H1 (cell line): ENCODE results near the gene ZNF746. TPM values are rescaled to one million over a fixed set of nuclear protein-coding genes. Genes with fewer than 3 reads are reported as not detected.

Source experiments
- CTCF ChIA-PET: fragments of 300-600 bp; sonication (Branson Sonifier 250); formaldehyde crosslinking; loops from one replicate; lab custom pipeline; 2021; ENCODE audit not compliant: partially characterized antibody; lab: Charles Lee
- POLR2A ChIA-PET: fragments of 300-600 bp; sonication (Branson Sonifier 250); formaldehyde crosslinking; loops from one replicate; lab custom pipeline; 2021; ENCODE audit warnings: inconsistent platforms; ENCODE audit not compliant: partially characterized antibody; lab: Charles Lee
- DNase-seq, 2 experiments: peaks; one replicate each; pipeline versions ENCODE4 v3.0.0 to v3.0.0-alpha.2; 2010 to 2022; ENCODE audit warnings: low spot score in 2 of 2, low read depth in 1 of 2, mixed read lengths in 1 of 2
- FAIRE-seq: peaks from 2 replicates; lab custom pipeline; 2011; peaks lifted over from hg19 to GRCh38; lab: Jason Lieb, UNC
- H2AFZ ChIP-seq: 2 replicates; pipeline ENCODE4 v1.8.1; 2012; ENCODE audit warnings: low read length, inconsistent platforms
- H2AK5ac ChIP-seq: 2 replicates; pipeline ENCODE4 v1.6.1; 2013; ENCODE audit warnings: low read depth, low read length
- H2BK120ac ChIP-seq: replicated peaks from 2 replicates; pipeline ENCODE3; 2013; ENCODE audit warnings: low read depth, low read length, inconsistent platforms
- H2BK12ac ChIP-seq: 2 replicates; pipeline ENCODE4 v1.6.1; 2013; ENCODE audit warnings: low read depth, low read length
- H2BK15ac ChIP-seq: 2 replicates; pipeline ENCODE4 v1.6.1; 2013; ENCODE audit warnings: low read length
- H2BK20ac ChIP-seq: 2 replicates; pipeline ENCODE4 v1.6.1; 2013; ENCODE audit warnings: low read length
- H2BK5ac ChIP-seq: 2 replicates; pipeline ENCODE4 v1.6.1; 2013; ENCODE audit warnings: low read depth, low read length
- H3K14ac ChIP-seq: 2 replicates; pipeline ENCODE4 v1.6.1; 2013; ENCODE audit warnings: inconsistent platforms; ENCODE audit not compliant: insufficient read length
- H3K18ac ChIP-seq: 2 replicates; pipeline ENCODE4 v1.6.1; 2013; ENCODE audit warnings: low read length; ENCODE audit errors: extremely low read depth
- H3K23ac ChIP-seq: 2 replicates; pipeline ENCODE4 v1.6.1; 2013; ENCODE audit warnings: inconsistent platforms; ENCODE audit not compliant: insufficient read length
- H3K23me2 ChIP-seq: 2 replicates; pipeline ENCODE4 v1.6.1; 2013; ENCODE audit warnings: low read depth, low read length
- H3K27ac ChIP-seq: 2 replicates; pipeline ENCODE4 v1.6.1; 2011; ENCODE audit warnings: low read depth, low read length, inconsistent platforms
- H3K27me3 ChIP-seq, 4 experiments: replicated peaks in 1 of 4; 1 replicate in 1 of 4; 2 replicates in 3 of 4; pipeline versions ENCODE4 v1.6.1 to v1.8.1; 2011 to 2013; ENCODE audit warnings: low read length in 3 of 4, mild to moderate bottlenecking in 3 of 4, inconsistent platforms in 2 of 4, mixed read lengths in 2 of 4, moderate library complexity in 1 of 4; ENCODE audit not compliant: control insufficient read depth in 3 of 4, insufficient read depth in 3 of 4; ENCODE audit errors: extremely low read depth in 1 of 4
- H3K36me3 ChIP-seq, 4 experiments: 2 replicates each; pipeline versions ENCODE4 v1.6.1 to v1.8.1; 2011 to 2013; ENCODE audit warnings: mild to moderate bottlenecking in 4 of 4, low read length in 3 of 4, moderate library complexity in 2 of 4, control low read depth in 1 of 4, inconsistent platforms in 1 of 4; ENCODE audit not compliant: insufficient read depth in 4 of 4, control insufficient read depth in 2 of 4
- H3K4ac ChIP-seq: replicated peaks from 2 replicates; pipeline ENCODE3; 2013; ENCODE audit warnings: low read length, low read depth, mixed read lengths, inconsistent platforms; ENCODE audit not compliant: insufficient read length
- H3K4me1 ChIP-seq, 4 experiments: replicated peaks in 1 of 4; 1 replicate in 1 of 4; 2 replicates in 3 of 4; pipeline versions ENCODE4 v1.6.1 to v1.8.1; 2011 to 2013; ENCODE audit warnings: low read length in 3 of 4, inconsistent platforms in 2 of 4, mixed read lengths in 1 of 4; ENCODE audit not compliant: insufficient read depth in 4 of 4, control insufficient read depth in 3 of 4
- H3K4me2 ChIP-seq, 2 experiments: 2 replicates each; pipeline versions ENCODE4 v1.6.1 to v1.8.1; 2011 to 2013; ENCODE audit warnings: low read depth in 2 of 2, low read length in 2 of 2, control low read depth in 1 of 2, inconsistent platforms in 1 of 2, mild to moderate bottlenecking in 1 of 2; ENCODE audit not compliant: insufficient read depth in 1 of 2
- H3K4me3 ChIP-seq, 4 experiments: fragments of 200-600, 300-600 bp in 1 of 4; sonication (generic), shearing (Covaris generic), sonication (Bioruptor Twin) in 1 of 4; 2 replicates each; pipeline versions ENCODE4 v1.5.1 to v1.8.1; 2011 to 2016; ENCODE audit warnings: low read length in 4 of 4, low read depth in 3 of 4, control low read depth in 2 of 4, inconsistent platforms in 2 of 4, mild to moderate bottlenecking in 2 of 4, mixed read lengths in 1 of 4, moderate library complexity in 1 of 4; ENCODE audit not compliant: insufficient read depth in 2 of 4; ENCODE audit errors: extremely low read depth in 1 of 4
- H3K56ac ChIP-seq: replicated peaks from 2 replicates; pipeline ENCODE3; 2013; ENCODE audit warnings: low read depth, mild to moderate bottlenecking, mixed read lengths, low read length, inconsistent platforms; ENCODE audit not compliant: insufficient read length
- H3K79me1 ChIP-seq: 2 replicates; pipeline ENCODE4 v1.6.1; 2013; ENCODE audit warnings: low read depth, low read length, control low read depth
- H3K79me2 ChIP-seq, 2 experiments: 2 replicates each; pipeline versions ENCODE4 v1.6.1 to v1.8.1; 2012 to 2013; ENCODE audit warnings: low read length in 2 of 2, mild to moderate bottlenecking in 2 of 2, inconsistent platforms in 1 of 2; ENCODE audit not compliant: insufficient read depth in 2 of 2, control insufficient read depth in 1 of 2
- H3K9ac ChIP-seq, 4 experiments: replicated peaks in 1 of 4; 1 replicate in 1 of 4; 2 replicates in 3 of 4; pipeline versions ENCODE4 v1.6.1 to v1.8.1; 2011 to 2013; ENCODE audit warnings: low read depth in 3 of 4, low read length in 3 of 4, control low read depth in 2 of 4, mild to moderate bottlenecking in 2 of 4, moderate library complexity in 2 of 4, inconsistent platforms in 1 of 4; ENCODE audit errors: extremely low read depth in 1 of 4
- H3K9me3 ChIP-seq, 2 experiments: 2 replicates each; pipeline versions ENCODE4 v1.6.1 to v1.8.1; 2012 to 2013; ENCODE audit warnings: mild to moderate bottlenecking in 2 of 2, moderate library complexity in 2 of 2, control low read depth in 1 of 2, inconsistent platforms in 1 of 2, low read depth in 1 of 2, low read length in 1 of 2, mixed read lengths in 1 of 2; ENCODE audit not compliant: insufficient read depth in 2 of 2
- H4K20me1 ChIP-seq, 2 experiments: replicated peaks in 1 of 2; 2 replicates each; pipeline versions ENCODE3 to v1.8.1; 2011 to 2013; ENCODE audit warnings: inconsistent platforms in 2 of 2, low read length in 2 of 2, mild to moderate bottlenecking in 1 of 2; ENCODE audit not compliant: insufficient read depth in 2 of 2, control insufficient read depth in 1 of 2
- H4K5ac ChIP-seq: 2 replicates; pipeline ENCODE4 v1.6.1; 2013; ENCODE audit warnings: low read length, low read depth, mixed read lengths, inconsistent platforms; ENCODE audit not compliant: insufficient read length
- H4K8ac ChIP-seq: 2 replicates; pipeline ENCODE4 v1.8.0; 2013; ENCODE audit warnings: mild to moderate bottlenecking, moderate library complexity, low read length, inconsistent platforms; ENCODE audit not compliant: insufficient read depth; ENCODE audit errors: extremely low read depth
- H4K91ac ChIP-seq: replicated peaks from 2 replicates; pipeline ENCODE3; 2013; ENCODE audit warnings: low read length, mixed read lengths, inconsistent platforms; ENCODE audit not compliant: insufficient read length
- CREB1 ChIP-seq: IDR thresholded peaks from 2 replicates; pipeline ENCODE4 v1.6.1; 2012; ENCODE audit warnings: inconsistent platforms
- CTBP2 ChIP-seq: IDR thresholded peaks from 2 replicates; pipeline ENCODE4 v1.7.0; 2011; ENCODE audit warnings: borderline replicate concordance, mild to moderate bottlenecking, moderate library complexity, mixed read lengths, low read length; ENCODE audit not compliant: insufficient read depth, insufficient read length
- EGR1 ChIP-seq: IDR thresholded peaks from 2 replicates; pipeline ENCODE4 v1.6.1; 2011; ENCODE audit warnings: low read depth, low read length, borderline replicate concordance
- EP300 ChIP-seq, 2 experiments: IDR thresholded peaks; 1 replicate in 1 of 2; 2 replicates in 1 of 2; pipeline ENCODE4 v1.6.1; 2011 to 2012; ENCODE audit warnings: low read depth in 2 of 2, low read length in 2 of 2, mild to moderate bottlenecking in 2 of 2, borderline replicate concordance in 1 of 2, inconsistent platforms in 1 of 2, moderate library complexity in 1 of 2
- GTF2F1 ChIP-seq: IDR thresholded peaks from 2 replicates; pipeline ENCODE4 v1.6.1; 2012; ENCODE audit warnings: low read depth, low read length, improper control_type of control experiment, borderline replicate concordance
- RBBP5 ChIP-seq: IDR thresholded peaks from 2 replicates; pipeline ENCODE4 v1.7.1; 2012; ENCODE audit warnings: low read depth, mild to moderate bottlenecking, inconsistent platforms, low read length, moderate library complexity, borderline replicate concordance
- SIRT6 ChIP-seq: IDR thresholded peaks from one replicate; pipeline ENCODE4 v1.7.1; 2012; ENCODE audit warnings: low read length, inconsistent platforms
- SP4 ChIP-seq: IDR thresholded peaks from 2 replicates; pipeline ENCODE4 v1.6.1; 2012; ENCODE audit warnings: low read length, inconsistent platforms
- TAF7 ChIP-seq: optimal IDR thresholded peaks from 2 replicates; pipeline ENCODE3; 2011; ENCODE audit warnings: low read depth, mild to moderate bottlenecking, inconsistent platforms, low read length, moderate library complexity, borderline replicate concordance
- YY1 ChIP-seq: IDR thresholded peaks from 2 replicates; pipeline ENCODE4 v1.6.1; 2011; ENCODE audit warnings: low read depth, mild to moderate bottlenecking, low read length
- WGBS, 2 experiments: shearing (Covaris generic) in 1 of 2; methylation state at CpG; one replicate each; pipeline versions ENCODE4 v1.1.6 to v1.1.7; 2013 to 2015; ENCODE audit warnings: low lambda C conversion rate in 2 of 2, mixed read lengths in 2 of 2, inconsistent platforms in 1 of 2, low coverage in 1 of 2, missing lambda C conversion rate in 1 of 2; ENCODE audit not compliant: insufficient replicate concordance in 2 of 2, insufficient coverage in 1 of 2, insufficient read length in 1 of 2; ENCODE audit errors: extremely low coverage in 1 of 2, missing lambda C conversion rate in 1 of 2; 5-methylcytosine and 5-hydroxymethylcytosine counted together
- polyA plus RNA-seq, 7 experiments: library from polyadenylated mRNA; depleted of rRNA in 3 of 7; stranded (reverse) in 5 of 7; unstranded in 2 of 7; fragments of >200 nt in 5 of 7; fragments of 200-250 nt in 2 of 7; gene quantifications; 1 replicate in 5 of 7; 2 replicates in 1 of 7; 4 replicates in 1 of 7; pipeline versions ENCODE4 v1.2.1 to v1.2.3, GENCODE V29; 2011 to 2013; ENCODE audit warnings: missing spikeins in 2 of 7, mixed read lengths in 2 of 7
- total RNA-seq: library from RNA; stranded (reverse); fragmentation: NEBNext Ultra II Directional; extraction: Animal tissue kit (Norgen Biotek cat#: 25700); gene quantifications from 2 replicates; pipeline ENCODE4 v1.2.1, GENCODE V29; 2021
- TF ChIP-seq, protein P1 (sequence below): IDR thresholded peaks from 2 replicates; pipeline ENCODE4 v1.6.1; 2012; ENCODE audit warnings: inconsistent platforms
- TF ChIP-seq, protein P2 (sequence below): IDR thresholded peaks from 2 replicates; pipeline ENCODE4 v1.6.1; 2011; ENCODE audit warnings: low read depth, mild to moderate bottlenecking, low read length; ENCODE audit not compliant: insufficient read depth

ZNF746 gene
- total and polyA plus RNA-seq, 2 of the 8 experiments (the other 6 are each of a cell fraction or from before 2014, with no cell fraction given) = 7.5 to 15.6 TPM

DNA sequence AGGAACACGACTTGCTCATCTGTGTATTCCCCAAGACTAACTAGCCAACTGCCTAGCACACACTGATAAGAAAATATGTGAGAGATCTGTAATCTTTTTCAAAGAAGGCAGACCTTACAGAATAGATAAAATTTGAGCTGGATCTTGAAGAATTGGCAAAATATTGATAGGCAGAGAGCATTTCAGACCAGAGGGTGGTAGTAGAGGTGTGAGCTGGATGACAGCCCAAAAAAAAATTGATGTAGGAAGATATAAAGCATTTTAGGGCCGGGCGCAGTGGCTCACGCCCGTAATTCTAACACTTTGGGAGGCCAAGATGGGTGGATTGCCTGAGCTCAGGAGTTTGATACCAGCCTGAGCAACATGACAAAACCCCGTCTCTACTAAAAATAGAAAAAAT lies 1.2 kb upstream of the ZNF746 start:
- H3K9me3 ChIP-seq = no peaks in the 10 kb centered on the region
- FAIRE-seq = no peak
- H3K79me2 ChIP-seq = peaks cover 0 to 12% of the 10 kb centered on the region in 2 experiments; a peak in 2 of 4 replicates
- no peak overlapping the region for H3K4ac ChIP-seq
- peaks cover 0 to under 1% (median 0%) of the 10 kb centered on the region in 4 experiments; a peak in 1 of 8 replicates for H3K36me3 ChIP-seq
- no peaks in the 10 kb centered on the region; a peak in 2 of 7 replicates for H3K4me1 ChIP-seq
- no peak overlapping the region for H2BK12ac ChIP-seq
- H3K23ac ChIP-seq = no peak overlapping the region
- H2BK120ac ChIP-seq = no peak overlapping the region
- no peak overlapping the region for H2BK5ac ChIP-seq
- peaks cover 3 to 6% of the 10 kb centered on the region in 2 experiments for H4K20me1 ChIP-seq
- no peak for DNase-seq
- no peak overlapping the region for H3K9ac ChIP-seq
- no peak overlapping the region for H4K8ac ChIP-seq
- no peak overlapping the region for H3K56ac ChIP-seq
- H4K5ac ChIP-seq = no peak overlapping the region
- 87% methylated on average over 6 of the region's 6 CpGs; no CpG with 5 or more reads in 1 of the 2 experiments for WGBS, 2 experiments
- no peak overlapping the region for H3K14ac ChIP-seq
- ChIA-PET CTCF (interaction anchor here (0.7 to 1.4 kb wide), 8 partner anchors 23 to 304 kb away, joined by 3 to 6 read pairs (median 3); partner anchors contain the start of gene ZNF282), POLR2A (interaction anchor here (0.6 kb wide), 1 partner anchor 266 kb away, joined by 4 read pairs; no protein-coding TSS in a partner anchor)
- H3K4me3 ChIP-seq = no peak overlapping the region
- H2AFZ ChIP-seq = no peak overlapping the region
- H3K4me2 ChIP-seq = no peak overlapping the region
- peaks cover 0 to 3% (median under 1%) of the 10 kb centered on the region in 4 experiments; a peak in 2 of 7 replicates for H3K27me3 ChIP-seq
- H2AK5ac ChIP-seq = no peak overlapping the region
- no peaks in the 10 kb centered on the region; the same call in 1 of the 2 replicates for H3K79me1 ChIP-seq
- no peak overlapping the region for H3K27ac ChIP-seq
- no peak overlapping the region for H3K18ac ChIP-seq
- H3K23me2 ChIP-seq = 0 out of 2 replicates have a peak, but pooled peaks cover 4% of the 10 kb centered on the region
- H4K91ac ChIP-seq = no peak overlapping the region
- no peak overlapping the region for H2BK20ac ChIP-seq
- no peak overlapping the region for H2BK15ac ChIP-seq
- TF ChIP-seq YY1 (no peak), CREB1 (no peak), SIRT6 (no peak), EP300 (IDR thresholded peaks at IDR 0.05; ENCODE audit: borderline replicate concordance in 1 of 2, low read depth in 2 of 2, low read length in 2 of 2) (no peak), EGR1 (no peak), CTBP2 (no peak), RBBP5 (no peak), SP4 (no peak), TAF7 (no peak), GTF2F1 (no peak)
- TF ChIP-seq, protein P1, sequence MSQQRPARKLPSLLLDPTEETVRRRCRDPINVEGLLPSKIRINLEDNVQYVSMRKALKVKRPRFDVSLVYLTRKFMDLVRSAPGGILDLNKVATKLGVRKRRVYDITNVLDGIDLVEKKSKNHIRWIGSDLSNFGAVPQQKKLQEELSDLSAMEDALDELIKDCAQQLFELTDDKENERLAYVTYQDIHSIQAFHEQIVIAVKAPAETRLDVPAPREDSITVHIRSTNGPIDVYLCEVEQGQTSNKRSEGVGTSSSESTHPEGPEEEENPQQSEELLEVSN = no peak
- TF ChIP-seq, protein P2, sequence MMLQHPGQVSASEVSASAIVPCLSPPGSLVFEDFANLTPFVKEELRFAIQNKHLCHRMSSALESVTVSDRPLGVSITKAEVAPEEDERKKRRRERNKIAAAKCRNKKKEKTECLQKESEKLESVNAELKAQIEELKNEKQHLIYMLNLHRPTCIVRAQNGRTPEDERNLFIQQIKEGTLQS = no peak
